HFF-Myc (cell line): ENCODE results near the gene UBTD2.

ENCODE experiments used
- DNase-seq: peaks from one replicate; pipeline ENCODE4 v3.0.0-alpha.2; 2011; ENCODE audit warnings: low read depth; ENCODE audit errors: extremely low read depth
- H3K4me3 ChIP-seq: replicated peaks from 2 replicates; pipeline ENCODE4 v1.5.1; 2011; ENCODE audit warnings: low read depth, mild to moderate bottlenecking, control low read depth, low read length
- CTCF ChIP-seq: IDR thresholded peaks from 2 replicates; pipeline ENCODE4 v1.5.1; 2012; ENCODE audit warnings: mild to moderate bottlenecking, low read depth, low read length, control low read depth; ENCODE audit errors: missing control alignments

UBTD2 gene

GRCh38 chr5:172235827-172236736, 47.5 kb downstream of the UBTD2 start:
- H3K4me3 ChIP-seq: no peak overlapping the region
- no peak for DNase-seq
- no peak for TF ChIP-seq CTCF

GRCh38 chr5:172235132-172235780, 48.3 kb downstream of the UBTD2 start:
- no peak overlapping the region for H3K4me3 ChIP-seq
- no peak for TF ChIP-seq CTCF
- DNase-seq: no peak

GRCh38 chr5:172234031-172234430, 49.5 kb downstream of the UBTD2 start:
- no peak overlapping the region for H3K4me3 ChIP-seq
- no peak for DNase-seq
- no peak for TF ChIP-seq CTCF

- no peak for TF ChIP-seq CTCF
- H3K4me3 ChIP-seq: no peak overlapping the region
- no peak for DNase-seq
Measured at GRCh38 chr5:172229904-172230303, 53.7 kb downstream of the UBTD2 start.

- TF ChIP-seq CTCF: no peak
- H3K4me3 ChIP-seq: no peak overlapping the region
- no peak for DNase-seq
Measured at GRCh38 chr5:172224996-172225395, 58.6 kb downstream of the UBTD2 start.

- TF ChIP-seq CTCF: no peak
- no peak overlapping the region for H3K4me3 ChIP-seq
- DNase-seq: no peak
Measured at GRCh38 chr5:172223901-172224873, 59.4 kb downstream of the UBTD2 start.
